GM23338 (cell line): ENCODE measurements around the gene UNK. TPM values are rescaled to one million over a fixed set of nuclear protein-coding genes. Genes with fewer than 3 reads are reported as not detected.

Source experiments
- ATAC-seq: fragments of 200-7000 bp; cut with Tn5 transposase; 3 replicates; pipeline ENCODE4 v1.9.1; 2020
- DNase-seq: peaks from one replicate; pipeline ENCODE4 v3.0.0-alpha.2; 2015; ENCODE audit warnings: low spot score
- H2AFZ ChIP-seq: fragments of 200-600 bp; sonication (generic); 2 replicates; pipeline ENCODE4 v1.8.0; 2016; ENCODE audit warnings: antibody characterized with exemption, mild to moderate bottlenecking, moderate library complexity
- H3F3A ChIP-seq: fragments of 200-600 bp; sonication (generic); replicated peaks from 2 replicates; pipeline ENCODE4 v1.8.0; 2017; ENCODE audit warnings: antibody characterized with exemption, mixed run types, low read depth
- H3K27ac ChIP-seq: fragments of 200-600 bp; sonication (generic); 2 replicates; pipeline ENCODE4 v1.6.1; 2016; ENCODE audit warnings: low read depth
- H3K27me3 ChIP-seq: fragments of 200-600 bp; sonication (generic); 2 replicates; pipeline ENCODE4 v1.8.0; 2016; ENCODE audit warnings: mild to moderate bottlenecking, mixed run types, moderate library complexity; ENCODE audit not compliant: insufficient read depth
- H3K36me3 ChIP-seq: fragments of 200-600 bp; sonication (generic); 2 replicates; pipeline ENCODE4 v1.8.0; 2016; ENCODE audit warnings: mild to moderate bottlenecking; ENCODE audit not compliant: insufficient read depth
- H3K4me1 ChIP-seq: fragments of 200-600 bp; sonication (generic); 2 replicates; pipeline ENCODE4 v1.8.0; 2016; ENCODE audit warnings: mild to moderate bottlenecking, moderate library complexity; ENCODE audit not compliant: insufficient read depth
- H3K4me2 ChIP-seq: fragments of 200-600 bp; sonication (generic); 2 replicates; pipeline ENCODE4 v1.7.1; 2017; ENCODE audit warnings: mixed run types
- H3K4me3 ChIP-seq: fragments of 200-600 bp; sonication (generic); 2 replicates; pipeline ENCODE4 v1.6.1; 2016; ENCODE audit warnings: mixed run types
- H3K79me2 ChIP-seq: fragments of 200-600 bp; sonication (generic); replicated peaks from 2 replicates; pipeline ENCODE4 v1.8.0; 2017; ENCODE audit warnings: mild to moderate bottlenecking; ENCODE audit not compliant: insufficient read depth
- H3K9me2 ChIP-seq: fragments of 200-600 bp; sonication (generic); 2 replicates; pipeline ENCODE4 v1.8.0; 2017; ENCODE audit not compliant: insufficient read depth
- H4K20me1 ChIP-seq: fragments of 200-600 bp; sonication (generic); replicated peaks from 2 replicates; pipeline ENCODE4 v1.8.0; 2017; ENCODE audit warnings: mild to moderate bottlenecking; ENCODE audit not compliant: insufficient read depth
- H3K27ac Mint-ChIP-seq: 2 replicates; pipeline ENCODE4 v1.8.0; 2020; ENCODE audit warnings: inconsistent platforms, mild to moderate bottlenecking, moderate library complexity, mixed read lengths
- H3K27me3 Mint-ChIP-seq: 3 replicates; pipeline ENCODE4 v1.8.0; 2022; ENCODE audit warnings: low read depth, mild to moderate bottlenecking, moderate library complexity, mixed read lengths, inconsistent platforms; ENCODE audit not compliant: insufficient read depth, poor library complexity
- H3K36me3 Mint-ChIP-seq: 3 replicates; pipeline ENCODE4 v1.8.0; 2021; ENCODE audit warnings: low read depth, mild to moderate bottlenecking, inconsistent platforms, moderate library complexity, mixed read lengths
- H3K4me1 Mint-ChIP-seq: 3 replicates; pipeline ENCODE4 v1.8.0; 2020; ENCODE audit warnings: mild to moderate bottlenecking, inconsistent platforms, mixed read lengths
- H3K4me3 Mint-ChIP-seq: 3 replicates; pipeline ENCODE4 v1.8.0; 2021; ENCODE audit warnings: moderate library complexity, mild to moderate bottlenecking, inconsistent platforms, mixed read lengths
- H3K9me3 Mint-ChIP-seq: 3 replicates; pipeline ENCODE4 v1.8.0; 2020; ENCODE audit warnings: moderate library complexity, mild to moderate bottlenecking, inconsistent platforms, mixed read lengths
- CREB1 ChIP-seq: fragments of 250-450 bp; sonication (Bioruptor Pico); IDR thresholded peaks from 2 replicates; pipeline ENCODE4 v1.5.0; 2020; ENCODE audit warnings: low read depth, mild to moderate bottlenecking, moderate library complexity
- CTCF ChIP-seq, 2 experiments: fragments of 200-600 bp in 1 of 2; sonication (generic) in 1 of 2; conservative IDR thresholded peaks; 2 replicates each; pipeline versions ENCODE4 v1.5.1 to v1.6.1; 2016 to 2017; ENCODE audit warnings: antibody characterized with exemption in 2 of 2, low read depth in 2 of 2, mild to moderate bottlenecking in 2 of 2, moderate library complexity in 1 of 2
- ETS1 ChIP-seq: IDR thresholded peaks from 2 replicates; pipeline ENCODE4 v1.6.1; 2016; ENCODE audit warnings: antibody characterized with exemption
- EZH2 ChIP-seq: fragments of 200-600 bp; sonication (generic); IDR thresholded peaks from one replicate; pipeline ENCODE4 v1.8.0; 2017; ENCODE audit warnings: antibody characterized with exemption, mild to moderate bottlenecking, low read depth; ENCODE audit not compliant: unreplicated experiment
- EZH2phosphoT487 ChIP-seq: fragments of 200-600 bp; sonication (generic); IDR thresholded peaks from one replicate; pipeline ENCODE4 v1.8.1; 2018; ENCODE audit warnings: antibody characterized with exemption; ENCODE audit not compliant: unreplicated experiment
- JUNB ChIP-seq: IDR thresholded peaks from one replicate; pipeline ENCODE4 v1.6.1; 2016; ENCODE audit warnings: antibody characterized with exemption; ENCODE audit not compliant: unreplicated experiment
- NANOG ChIP-seq: IDR thresholded peaks from 2 replicates; pipeline ENCODE4 v1.6.1; 2016; ENCODE audit warnings: antibody characterized with exemption, borderline replicate concordance
- POLR2AphosphoS5 ChIP-seq: IDR thresholded peaks from 2 replicates; pipeline ENCODE4 v1.6.1; 2016; ENCODE audit warnings: antibody characterized with exemption, low read depth
- REST ChIP-seq: IDR thresholded peaks from one replicate; pipeline ENCODE4 v1.6.1; 2018; ENCODE audit warnings: antibody characterized with exemption; ENCODE audit not compliant: unreplicated experiment
- STAT1 ChIP-seq: IDR thresholded peaks from one replicate; pipeline ENCODE4 v1.6.1; 2016; ENCODE audit warnings: antibody characterized with exemption; ENCODE audit not compliant: unreplicated experiment
- ZNF114 ChIP-seq: fragments of 250-450 bp; sonication (Bioruptor Pico); IDR thresholded peaks from 2 replicates; pipeline ENCODE4 v1.5.0; 2020; ENCODE audit warnings: mild to moderate bottlenecking, moderate library complexity
- ZNF331 ChIP-seq: fragments of 250-450 bp; sonication (Bioruptor Pico); IDR thresholded peaks from 2 replicates; pipeline ENCODE4 v1.5.0; 2020; ENCODE audit warnings: low read depth, mild to moderate bottlenecking, moderate library complexity
- ZNF462 ChIP-seq: fragments of 250-450 bp; sonication (Bioruptor Pico); IDR thresholded peaks from 2 replicates; pipeline ENCODE4 v1.5.0; 2020; ENCODE audit warnings: mild to moderate bottlenecking, moderate library complexity
- polyA plus RNA-seq: library from polyadenylated mRNA; unstranded; fragments of >200 nt; fragmentation: Nextera tagmentation; extraction: Ambion mirVana; gene quantifications from 2 replicates; pipeline ENCODE4 v1.2.1, GENCODE V29; 2016
- total RNA-seq: library from RNA; depleted of rRNA; stranded (reverse); fragments of >200 nt; shearing (Covaris generic); gene quantifications from 2 replicates; pipeline ENCODE4 v1.2.3, GENCODE V29; 2014

UNK gene
- total and polyA plus RNA-seq, 2 experiments from 2014 or later, result 21.8 to 65.2 TPM

GRCh38 chr17:75819116-75819515 lies 34.5 kb downstream of the UNK start:
- no peaks in the 10 kb centered on the region for H3K79me2 ChIP-seq
- DNase-seq (no peak), ATAC-seq (no peak)
- no peaks in the 10 kb centered on the region; the same call in none of the 2 replicates for H3K36me3 ChIP-seq
- Mint-ChIP-seq H3K4me3 (no peak overlapping the region; the same call in 2 of the 3 replicates), H3K36me3 (peaks cover 53% of the 10 kb centered on the region), H3K4me1 (no peaks in the 10 kb centered on the region), H3K27me3 (peaks cover 4% of the 10 kb centered on the region), H3K27ac (no peak overlapping the region), H3K9me3 (no peaks in the 10 kb centered on the region)
- TF ChIP-seq REST (no peak), EZH2phosphoT487 (no peak), STAT1 (no peak), CREB1 (CRISPR knock-in tag) (no peak), ZNF462 (CRISPR knock-in tag) (no peak), ETS1 (no peak), JUNB (no peak), ZNF114 (CRISPR knock-in tag) (no peak), NANOG (no peak), POLR2AphosphoS5 (no peak), CTCF (conservative IDR thresholded peaks at IDR 0.05; ENCODE audit: low read depth in 2 of 2) (no peak), ZNF331 (CRISPR knock-in tag) (no peak), EZH2 (no peak)
- H3K4me1 ChIP-seq, result no peaks in the 10 kb centered on the region
- no peak overlapping the region for H3K4me2 ChIP-seq
- no peak overlapping the region for H3K4me3 ChIP-seq
- H3K27ac ChIP-seq, result no peak overlapping the region
- H3K27me3 ChIP-seq, result no peaks in the 10 kb centered on the region
- no peak overlapping the region for H2AFZ ChIP-seq
- no peaks in the 10 kb centered on the region; the same call in 1 of the 2 replicates for H4K20me1 ChIP-seq
- H3F3A ChIP-seq, result 0 out of 2 replicates have a peak, but pooled peaks cover 4% of the 10 kb centered on the region
- H3K9me2 ChIP-seq, result no peaks in the 10 kb centered on the region
